Left ventricle myocardium inferior (tissue), 1 donor: Measurements from ENCODE around the gene CNTN3. TPM values are rescaled to one million over a fixed set of nuclear protein-coding genes. Genes with fewer than 3 reads are reported as not detected.
A peak's percentile ranks its signal among the peaks of the same experiment; 100 is the strongest.

Source experiments
- DNase-seq: peaks from one replicate; pipeline ENCODE4 v3.0.0-alpha.2; 2020
- H3K27ac ChIP-seq: fragments of 200-600 bp; replicated peaks from 2 replicates; pipeline ENCODE4 v1.8.0; 2021
- H3K27me3 ChIP-seq: fragments of 200-600 bp; 2 replicates; pipeline ENCODE4 v1.8.0; 2021; ENCODE audit warnings: low read depth
- H3K36me3 ChIP-seq: fragments of 200-600 bp; 2 replicates; pipeline ENCODE4 v1.8.0; 2021
- H3K4me1 ChIP-seq: fragments of 200-600 bp; 2 replicates; pipeline ENCODE4 v1.8.0; 2021
- H3K4me3 ChIP-seq: fragments of 200-600 bp; 2 replicates; pipeline ENCODE4 v1.8.0; 2021; ENCODE audit warnings: mild to moderate bottlenecking, moderate library complexity
- H3K9me3 ChIP-seq: fragments of 200-600 bp; replicated peaks from 2 replicates; pipeline ENCODE4 v1.8.0; 2021
- intact Hi-C: fragments of 100-400 bp; cut with micrococcal nuclease; formaldehyde crosslinking; loops from one replicate; pipeline ENCODE4 v1.11.0; 2022
- total RNA-seq: library from RNA; stranded (reverse); fragmentation: NEBNext Ultra II Directional; extraction: Animal tissue kit (Norgen Biotek cat#: 25700); gene quantifications from one replicate; pipeline ENCODE4 v1.2.1, GENCODE V29; 2021
- TF ChIP-seq, protein P1 (sequence below): fragments of 200-600 bp; IDR thresholded peaks from 2 replicates; pipeline ENCODE4 v1.8.0; 2021; ENCODE audit warnings: antibody characterized with exemption, mild to moderate bottlenecking, borderline replicate concordance
- donor health status: DM: no; HTN: yes; CAD: no; lungs with severe emphysema.

CNTN3 gene
- total RNA-seq, 1 donor from 2014 or later = 1.2 TPM

- intact Hi-C loops = no loop called here
- Histone ChIP-seq H3K27me3 (no peaks in the 10 kb centered on the region), H3K9me3 (no peaks in the 10 kb centered on the region), H3K27ac (no peak overlapping the region), H3K4me1 (peaks cover 32% of the 10 kb centered on the region), H3K4me3 (no peak overlapping the region), H3K36me3 (no peaks in the 10 kb centered on the region)
- TF ChIP-seq, protein P1, sequence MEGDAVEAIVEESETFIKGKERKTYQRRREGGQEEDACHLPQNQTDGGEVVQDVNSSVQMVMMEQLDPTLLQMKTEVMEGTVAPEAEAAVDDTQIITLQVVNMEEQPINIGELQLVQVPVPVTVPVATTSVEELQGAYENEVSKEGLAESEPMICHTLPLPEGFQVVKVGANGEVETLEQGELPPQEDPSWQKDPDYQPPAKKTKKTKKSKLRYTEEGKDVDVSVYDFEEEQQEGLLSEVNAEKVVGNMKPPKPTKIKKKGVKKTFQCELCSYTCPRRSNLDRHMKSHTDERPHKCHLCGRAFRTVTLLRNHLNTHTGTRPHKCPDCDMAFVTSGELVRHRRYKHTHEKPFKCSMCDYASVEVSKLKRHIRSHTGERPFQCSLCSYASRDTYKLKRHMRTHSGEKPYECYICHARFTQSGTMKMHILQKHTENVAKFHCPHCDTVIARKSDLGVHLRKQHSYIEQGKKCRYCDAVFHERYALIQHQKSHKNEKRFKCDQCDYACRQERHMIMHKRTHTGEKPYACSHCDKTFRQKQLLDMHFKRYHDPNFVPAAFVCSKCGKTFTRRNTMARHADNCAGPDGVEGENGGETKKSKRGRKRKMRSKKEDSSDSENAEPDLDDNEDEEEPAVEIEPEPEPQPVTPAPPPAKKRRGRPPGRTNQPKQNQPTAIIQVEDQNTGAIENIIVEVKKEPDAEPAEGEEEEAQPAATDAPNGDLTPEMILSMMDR = no peak
- DNase-seq = no peak
Observed at GRCh38 chr3:74648107-74648506, 33.6 kb upstream of the CNTN3 start.

DNA sequence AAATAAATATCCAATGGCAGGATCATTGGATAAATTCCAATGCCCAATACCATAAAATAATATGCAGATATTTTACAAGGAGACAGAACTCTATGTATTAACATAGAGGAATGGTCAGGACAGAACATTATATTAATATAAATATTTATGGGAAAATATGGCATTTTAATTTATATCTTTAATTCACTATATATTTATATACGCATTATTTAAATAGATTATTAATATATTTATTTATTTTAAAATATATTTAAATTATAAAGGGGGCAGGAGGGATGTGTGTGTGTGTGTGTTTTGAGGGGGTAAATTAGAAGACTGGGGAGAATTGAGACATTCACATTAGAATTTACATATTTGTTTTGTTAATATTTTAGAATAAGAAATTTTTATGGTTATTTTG is 31.6 kb upstream of the CNTN3 start:
- no peaks in the 10 kb centered on the region for H3K27me3 ChIP-seq
- intact Hi-C loops = no loop called here

GRCh38 chr3:74643636-74644035 is 29.2 kb upstream of the CNTN3 start:
- Histone ChIP-seq H3K36me3 (no peaks in the 10 kb centered on the region), H3K4me3 (no peak overlapping the region), H3K27ac (peak overlapping the region; percentile 89), H3K9me3 (no peaks in the 10 kb centered on the region), H3K27me3 (no peaks in the 10 kb centered on the region), H3K4me1 (peaks cover 26% of the 10 kb centered on the region)
- intact Hi-C loops = no loop called here
- DNase-seq = peak; percentile 66
- TF ChIP-seq, protein P1 = no peak

More for the DNA sequence above, 31.6 kb upstream of the CNTN3 start:
- no peak overlapping the region for H3K27ac ChIP-seq
- no peaks in the 10 kb centered on the region for H3K9me3 ChIP-seq
- no peak overlapping the region for H3K4me3 ChIP-seq
- DNase-seq = no peak
- no peaks in the 10 kb centered on the region for H3K36me3 ChIP-seq
- peaks cover 29% of the 10 kb centered on the region for H3K4me1 ChIP-seq
- TF ChIP-seq, protein P1 = no peak

DNA sequence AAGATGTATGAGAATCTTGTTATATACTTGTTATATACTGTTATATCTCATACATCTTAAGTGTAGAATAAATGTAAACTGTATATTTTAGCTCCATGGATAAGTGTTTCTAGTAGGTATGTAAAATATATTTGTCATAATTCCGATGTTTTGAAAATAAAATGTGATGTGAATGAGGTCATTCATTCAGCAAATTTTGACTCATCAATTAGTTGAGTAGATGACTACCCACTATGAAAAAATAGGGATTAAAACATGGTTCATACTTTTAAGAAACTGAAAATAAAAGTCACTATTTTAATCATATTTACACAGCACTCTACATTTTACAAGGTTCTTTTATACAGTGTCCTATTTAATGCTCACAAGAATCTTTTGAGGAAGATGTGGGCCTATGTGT is 28.4 kb upstream of the CNTN3 start:
- H3K36me3 ChIP-seq = no peaks in the 10 kb centered on the region
- no peak for DNase-seq
- TF ChIP-seq, protein P1 = no peak
- peaks cover 26% of the 10 kb centered on the region for H3K4me1 ChIP-seq
- no peaks in the 10 kb centered on the region for H3K9me3 ChIP-seq
- intact Hi-C loops = no loop called here
- no peaks in the 10 kb centered on the region for H3K27me3 ChIP-seq
- peak overlapping the region; percentile 89 for H3K27ac ChIP-seq
- no peak overlapping the region for H3K4me3 ChIP-seq

- intact Hi-C loops = no loop called here
- Histone ChIP-seq H3K27me3 (no peaks in the 10 kb centered on the region), H3K4me1 (peaks cover 26% of the 10 kb centered on the region), H3K9me3 (no peaks in the 10 kb centered on the region), H3K27ac (no peak overlapping the region), H3K4me3 (no peak overlapping the region), H3K36me3 (no peaks in the 10 kb centered on the region)
- DNase-seq = no peak
- TF ChIP-seq, protein P1 = no peak
Observed at GRCh38 chr3:74640211-74640610, 25.8 kb upstream of the CNTN3 start.

- no peak for DNase-seq
- H3K4me1 ChIP-seq = peaks cover 24% of the 10 kb centered on the region
- no peaks in the 10 kb centered on the region for H3K36me3 ChIP-seq
- no peaks in the 10 kb centered on the region for H3K27me3 ChIP-seq
- TF ChIP-seq, protein P1 = no peak
- H3K4me3 ChIP-seq = no peak overlapping the region
- no peaks in the 10 kb centered on the region for H3K9me3 ChIP-seq
- intact Hi-C loops = no loop called here
- H3K27ac ChIP-seq = no peak overlapping the region
Observed at GRCh38 chr3:74639681-74640080, 25.2 kb upstream of the CNTN3 start.
